ENCODE data around the gene MYO9B. TPM values are rescaled to one million over a fixed set of nuclear protein-coding genes. Genes with fewer than 3 reads are reported as not detected.

The MYO9B gene
- total and polyA plus RNA-seq, 2 of the 13 experiments (the other 11 are each of a cell fraction or from before 2014, with no cell fraction given), result 18.0 to 18.3 TPM

DNA sequence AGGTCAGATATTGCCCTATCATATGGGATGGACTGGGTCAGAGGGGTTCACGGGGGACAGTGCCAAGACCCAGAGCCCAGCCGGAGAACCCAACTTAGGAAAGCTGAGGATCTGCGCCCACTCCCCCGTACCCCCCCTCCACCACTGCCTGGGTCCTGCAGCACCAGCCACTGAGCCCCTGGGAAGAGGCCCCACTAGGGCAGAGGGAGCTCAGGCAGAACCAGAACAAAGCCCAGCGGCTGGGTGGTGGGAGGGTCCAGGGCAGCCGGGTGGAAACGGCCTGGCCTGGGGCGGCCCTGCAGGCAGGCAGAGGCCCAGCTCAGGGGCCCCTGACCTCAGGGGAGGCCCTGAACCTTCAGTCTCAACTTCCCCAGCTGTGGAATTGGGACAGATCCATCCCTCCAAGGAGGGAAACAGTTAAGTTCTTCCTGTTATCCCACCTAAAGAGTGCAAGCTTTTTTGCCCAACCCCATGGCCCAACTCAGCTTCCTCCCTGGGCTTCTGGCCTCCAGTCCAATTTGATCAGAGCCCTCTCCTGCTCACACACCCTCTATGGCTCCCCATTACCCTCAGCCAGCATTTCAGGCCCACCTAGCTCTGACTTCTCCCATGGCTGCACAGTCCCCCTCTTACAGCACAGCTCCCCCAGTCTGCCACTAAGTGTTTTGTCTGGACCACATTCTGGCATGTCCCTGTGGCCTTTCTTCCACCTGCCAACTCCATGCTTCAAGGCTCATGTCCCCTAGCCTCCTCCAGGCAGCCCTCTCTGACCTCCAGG is 167.0 kb downstream of the MYO9B start (continued):
- TF ChIP-seq, protein P1, sequence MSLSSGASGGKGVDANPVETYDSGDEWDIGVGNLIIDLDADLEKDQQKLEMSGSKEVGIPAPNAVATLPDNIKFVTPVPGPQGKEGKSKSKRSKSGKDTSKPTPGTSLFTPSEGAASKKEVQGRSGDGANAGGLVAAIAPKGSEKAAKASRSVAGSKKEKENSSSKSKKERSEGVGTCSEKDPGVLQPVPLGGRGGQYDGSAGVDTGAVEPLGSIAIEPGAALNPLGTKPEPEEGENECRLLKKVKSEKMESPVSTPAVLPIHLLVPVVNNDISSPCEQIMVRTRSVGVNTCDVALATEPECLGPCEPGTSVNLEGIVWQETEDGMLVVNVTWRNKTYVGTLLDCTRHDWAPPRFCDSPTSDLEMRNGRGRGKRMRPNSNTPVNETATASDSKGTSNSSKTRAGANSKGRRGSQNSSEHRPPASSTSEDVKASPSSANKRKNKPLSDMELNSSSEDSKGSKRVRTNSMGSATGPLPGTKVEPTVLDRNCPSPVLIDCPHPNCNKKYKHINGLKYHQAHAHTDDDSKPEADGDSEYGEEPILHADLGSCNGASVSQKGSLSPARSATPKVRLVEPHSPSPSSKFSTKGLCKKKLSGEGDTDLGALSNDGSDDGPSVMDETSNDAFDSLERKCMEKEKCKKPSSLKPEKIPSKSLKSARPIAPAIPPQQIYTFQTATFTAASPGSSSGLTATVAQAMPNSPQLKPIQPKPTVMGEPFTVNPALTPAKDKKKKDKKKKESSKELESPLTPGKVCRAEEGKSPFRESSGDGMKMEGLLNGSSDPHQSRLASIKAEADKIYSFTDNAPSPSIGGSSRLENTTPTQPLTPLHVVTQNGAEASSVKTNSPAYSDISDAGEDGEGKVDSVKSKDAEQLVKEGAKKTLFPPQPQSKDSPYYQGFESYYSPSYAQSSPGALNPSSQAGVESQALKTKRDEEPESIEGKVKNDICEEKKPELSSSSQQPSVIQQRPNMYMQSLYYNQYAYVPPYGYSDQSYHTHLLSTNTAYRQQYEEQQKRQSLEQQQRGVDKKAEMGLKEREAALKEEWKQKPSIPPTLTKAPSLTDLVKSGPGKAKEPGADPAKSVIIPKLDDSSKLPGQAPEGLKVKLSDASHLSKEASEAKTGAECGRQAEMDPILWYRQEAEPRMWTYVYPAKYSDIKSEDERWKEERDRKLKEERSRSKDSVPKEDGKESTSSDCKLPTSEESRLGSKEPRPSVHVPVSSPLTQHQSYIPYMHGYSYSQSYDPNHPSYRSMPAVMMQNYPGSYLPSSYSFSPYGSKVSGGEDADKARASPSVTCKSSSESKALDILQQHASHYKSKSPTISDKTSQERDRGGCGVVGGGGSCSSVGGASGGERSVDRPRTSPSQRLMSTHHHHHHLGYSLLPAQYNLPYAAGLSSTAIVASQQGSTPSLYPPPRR (CRISPR knock-in tag; IDR thresholded peaks at IDR 0.05; ENCODE audit: borderline replicate concordance), result no peak
- TF ChIP-seq SP2 (CRISPR knock-in tag; IDR thresholded peaks at IDR 0.05) (no peak), ZNF777 (CRISPR knock-in tag; IDR thresholded peaks at IDR 0.05) (no peak), POGK (CRISPR knock-in tag; conservative IDR thresholded peaks at IDR 0.05) (0 out of 2 replicates have a peak, but pooled peaks have one; percentile 17), GZF1 (CRISPR knock-in tag; IDR thresholded peaks at IDR 0.05) (no peak), HNRNPL (IDR thresholded peaks at IDR 0.05; ENCODE audit: low read depth, low read length) (0 out of 2 replicates have a peak, but pooled peaks have one; percentile 34), ZNF501 (CRISPR knock-in tag; IDR thresholded peaks at IDR 0.05) (0 out of 2 replicates have a peak, but pooled peaks have one; percentile 2), ZNF256 (CRISPR knock-in tag; conservative IDR thresholded peaks at IDR 0.05) (no peak), TBX3 (IDR thresholded peaks at IDR 0.05; ENCODE audit: borderline replicate concordance) (no peak), RARA (CRISPR knock-in tag; IDR thresholded peaks at IDR 0.05) (0 out of 2 replicates have a peak, but pooled peaks have one; percentile 17), HNRNPLL (IDR thresholded peaks at IDR 0.05; ENCODE audit: low read depth, low read length, poor library complexity, severe bottlenecking) (no peak)
- TF ChIP-seq, protein P2, sequence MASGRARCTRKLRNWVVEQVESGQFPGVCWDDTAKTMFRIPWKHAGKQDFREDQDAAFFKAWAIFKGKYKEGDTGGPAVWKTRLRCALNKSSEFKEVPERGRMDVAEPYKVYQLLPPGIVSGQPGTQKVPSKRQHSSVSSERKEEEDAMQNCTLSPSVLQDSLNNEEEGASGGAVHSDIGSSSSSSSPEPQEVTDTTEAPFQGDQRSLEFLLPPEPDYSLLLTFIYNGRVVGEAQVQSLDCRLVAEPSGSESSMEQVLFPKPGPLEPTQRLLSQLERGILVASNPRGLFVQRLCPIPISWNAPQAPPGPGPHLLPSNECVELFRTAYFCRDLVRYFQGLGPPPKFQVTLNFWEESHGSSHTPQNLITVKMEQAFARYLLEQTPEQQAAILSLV (CRISPR knock-in tag; IDR thresholded peaks at IDR 0.05; ENCODE audit: borderline replicate concordance), result no peak
- TF ChIP-seq, protein P3, sequence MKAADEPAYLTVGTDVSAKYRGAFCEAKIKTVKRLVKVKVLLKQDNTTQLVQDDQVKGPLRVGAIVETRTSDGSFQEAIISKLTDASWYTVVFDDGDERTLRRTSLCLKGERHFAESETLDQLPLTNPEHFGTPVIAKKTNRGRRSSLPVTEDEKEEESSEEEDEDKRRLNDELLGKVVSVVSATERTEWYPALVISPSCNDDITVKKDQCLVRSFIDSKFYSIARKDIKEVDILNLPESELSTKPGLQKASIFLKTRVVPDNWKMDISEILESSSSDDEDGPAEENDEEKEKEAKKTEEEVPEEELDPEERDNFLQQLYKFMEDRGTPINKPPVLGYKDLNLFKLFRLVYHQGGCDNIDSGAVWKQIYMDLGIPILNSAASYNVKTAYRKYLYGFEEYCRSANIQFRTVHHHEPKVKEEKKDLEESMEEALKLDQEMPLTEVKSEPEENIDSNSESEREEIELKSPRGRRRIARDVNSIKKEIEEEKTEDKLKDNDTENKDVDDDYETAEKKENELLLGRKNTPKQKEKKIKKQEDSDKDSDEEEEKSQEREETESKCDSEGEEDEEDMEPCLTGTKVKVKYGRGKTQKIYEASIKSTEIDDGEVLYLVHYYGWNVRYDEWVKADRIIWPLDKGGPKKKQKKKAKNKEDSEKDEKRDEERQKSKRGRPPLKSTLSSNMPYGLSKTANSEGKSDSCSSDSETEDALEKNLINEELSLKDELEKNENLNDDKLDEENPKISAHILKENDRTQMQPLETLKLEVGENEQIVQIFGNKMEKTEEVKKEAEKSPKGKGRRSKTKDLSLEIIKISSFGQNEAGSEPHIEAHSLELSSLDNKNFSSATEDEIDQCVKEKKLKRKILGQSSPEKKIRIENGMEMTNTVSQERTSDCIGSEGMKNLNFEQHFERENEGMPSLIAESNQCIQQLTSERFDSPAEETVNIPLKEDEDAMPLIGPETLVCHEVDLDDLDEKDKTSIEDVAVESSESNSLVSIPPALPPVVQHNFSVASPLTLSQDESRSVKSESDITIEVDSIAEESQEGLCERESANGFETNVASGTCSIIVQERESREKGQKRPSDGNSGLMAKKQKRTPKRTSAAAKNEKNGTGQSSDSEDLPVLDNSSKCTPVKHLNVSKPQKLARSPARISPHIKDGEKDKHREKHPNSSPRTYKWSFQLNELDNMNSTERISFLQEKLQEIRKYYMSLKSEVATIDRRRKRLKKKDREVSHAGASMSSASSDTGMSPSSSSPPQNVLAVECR (CRISPR knock-in tag; IDR thresholded peaks at IDR 0.05; ENCODE audit: borderline replicate concordance), result 0 out of 2 replicates have a peak, but pooled peaks have one; percentile 10
- TF ChIP-seq, protein P4, sequence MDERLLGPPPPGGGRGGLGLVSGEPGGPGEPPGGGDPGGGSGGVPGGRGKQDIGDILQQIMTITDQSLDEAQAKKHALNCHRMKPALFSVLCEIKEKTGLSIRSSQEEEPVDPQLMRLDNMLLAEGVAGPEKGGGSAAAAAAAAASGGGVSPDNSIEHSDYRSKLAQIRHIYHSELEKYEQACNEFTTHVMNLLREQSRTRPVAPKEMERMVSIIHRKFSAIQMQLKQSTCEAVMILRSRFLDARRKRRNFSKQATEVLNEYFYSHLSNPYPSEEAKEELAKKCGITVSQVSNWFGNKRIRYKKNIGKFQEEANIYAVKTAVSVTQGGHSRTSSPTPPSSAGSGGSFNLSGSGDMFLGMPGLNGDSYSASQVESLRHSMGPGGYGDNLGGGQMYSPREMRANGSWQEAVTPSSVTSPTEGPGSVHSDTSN (CRISPR knock-in tag; IDR thresholded peaks at IDR 0.05), result no peak
